ENCODE data around the gene S100A2.

- TF ChIP-seq CTCF (IDR thresholded peaks at IDR 0.05) (no peak), EP300 (IDR thresholded peaks at IDR 0.05) (no peak)
These were observed 45.2 kb upstream of the S100A2 start for GRCh38 chr1:153610811-153611301.
